Common myeloid progenitor, CD34-positive (primary cell): Measurements from ENCODE around the gene GIPC2.
"Not testable (repeated sequence)": the region's sequence is repeated elsewhere in the genome, so short reads cannot be mapped to it uniquely, and the experiment has no call there.

Experiments
- CTCF ChIA-PET: fragments of 350-600 bp; sonication (Branson Sonifier 250); formaldehyde crosslinking; loops from one replicate; lab custom pipeline; 2021; ENCODE audit warnings: antibody characterized with exemption; lab: Charles Lee
- POLR2A ChIA-PET: fragments of 350-600 bp; sonication (Branson Sonifier 250); formaldehyde crosslinking; loops from one replicate; lab custom pipeline; 2021; ENCODE audit warnings: antibody characterized with exemption; lab: Charles Lee
- DNase-seq, 3 donors: peaks; one replicate each; pipeline versions ENCODE4 v3.0.0 to v3.0.0-alpha.2; 2013
- H3K27ac ChIP-seq, 2 experiments: 1 replicate in 1 of 2; 2 replicates in 1 of 2; pipeline ENCODE4 v1.7.0; 2013; ENCODE audit warnings: inconsistent platforms in 2 of 2, low read length in 2 of 2, mild to moderate bottlenecking in 2 of 2, low read depth in 1 of 2, moderate library complexity in 1 of 2; ENCODE audit not compliant: severe bottlenecking in 2 of 2, insufficient read depth in 1 of 2, poor library complexity in 1 of 2
- H3K27me3 ChIP-seq, 5 experiments: replicated peaks in 2 of 5; 1 replicate in 3 of 5; 2 replicates in 2 of 5; pipeline versions ENCODE4 v1.6.1 to v1.7.0; 2013; ENCODE audit warnings: low read length in 4 of 5, mild to moderate bottlenecking in 2 of 5, moderate library complexity in 2 of 5, inconsistent platforms in 1 of 5; ENCODE audit not compliant: insufficient read depth in 5 of 5, control insufficient read depth in 4 of 5
- H3K36me3 ChIP-seq, 4 experiments: 1 replicate in 2 of 4; 2 replicates in 2 of 4; pipeline versions ENCODE4 v1.6.1 to v1.7.0; 2013; ENCODE audit warnings: low read length in 3 of 4, control low read depth in 1 of 4, mild to moderate bottlenecking in 1 of 4; ENCODE audit not compliant: control insufficient read depth in 4 of 4, insufficient read depth in 4 of 4
- H3K4me1 ChIP-seq, 4 experiments: 1 replicate in 3 of 4; 2 replicates in 1 of 4; pipeline versions ENCODE4 v1.6.1 to v1.7.1; 2013; ENCODE audit warnings: low read length in 3 of 4, mild to moderate bottlenecking in 3 of 4, control low read depth in 1 of 4, inconsistent platforms in 1 of 4, moderate library complexity in 1 of 4; ENCODE audit not compliant: control insufficient read depth in 4 of 4, insufficient read depth in 4 of 4; ENCODE audit errors: control extremely low read depth in 1 of 4
- H3K4me3 ChIP-seq, 7 experiments: 1 replicate in 4 of 7; 2 replicates in 3 of 7; pipeline versions ENCODE4 v1.5.1 to v1.7.0; 2013; ENCODE audit warnings: mild to moderate bottlenecking in 7 of 7, low read length in 6 of 7, moderate library complexity in 6 of 7, inconsistent platforms in 2 of 7, low read depth in 2 of 7, control low read depth in 1 of 7; ENCODE audit not compliant: insufficient read depth in 4 of 7, control insufficient read depth in 1 of 7; ENCODE audit errors: extremely low read depth in 1 of 7
- H3K9me3 ChIP-seq, 5 experiments: 1 replicate in 4 of 5; 2 replicates in 1 of 5; pipeline versions ENCODE4 v1.6.1 to v1.7.1; 2013; ENCODE audit warnings: low read length in 4 of 5, mild to moderate bottlenecking in 2 of 5, inconsistent platforms in 1 of 5, low read depth in 1 of 5, moderate library complexity in 1 of 5; ENCODE audit not compliant: control insufficient read depth in 4 of 5, insufficient read depth in 2 of 5; ENCODE audit errors: control extremely low read depth in 1 of 5
- WGBS: methylation state at CpG from one replicate; pipeline ENCODE4 v1.1.5; 2013; ENCODE audit not compliant: insufficient coverage; 5-methylcytosine and 5-hydroxymethylcytosine counted together

GIPC2 gene

GRCh38 chr1:78009836-78010235, 35.9 kb upstream of the GIPC2 start:
- H3K27me3 ChIP-seq, result no peaks in the 10 kb centered on the region
- no peak for DNase-seq
- H3K4me3 ChIP-seq, result no peak overlapping the region
- peaks cover 1 to 7% (median 4%) of the 10 kb centered on the region in 4 experiments for H3K36me3 ChIP-seq
- no peaks in the 10 kb centered on the region for H3K9me3 ChIP-seq
- no peak overlapping the region for H3K27ac ChIP-seq
- peaks cover 2 to 19% (median 13%) of the 10 kb centered on the region in 4 experiments for H3K4me1 ChIP-seq
- 100% methylated on average over 1 of the region's 3 CpGs for WGBS
- ChIA-PET POLR2A (no interaction called here), CTCF (interaction anchor here (0.7 to 1.1 kb wide), 3 partner anchors 9 to 22 kb away, joined by 3 read pairs; no protein-coding TSS in a partner anchor)

- no peak overlapping the region for H3K4me3 ChIP-seq
- DNase-seq, result no peak
- no peaks in the 10 kb centered on the region for H3K27me3 ChIP-seq
- H3K27ac ChIP-seq, result no peak overlapping the region
- peaks cover 2 to 14% (median 7%) of the 10 kb centered on the region in 4 experiments for H3K4me1 ChIP-seq
- peaks cover 3 to 12% (median 9%) of the 10 kb centered on the region in 4 experiments for H3K36me3 ChIP-seq
- POLR2A ChIA-PET, result no interaction called here
- 100% methylated on average over 1 of the region's 2 CpGs for WGBS
- CTCF ChIA-PET, result interaction anchor here (0.6 to 2.0 kb wide), 3 partner anchors 10 to 103 kb away, joined by 3 to 5 read pairs (median 3); no protein-coding TSS in a partner anchor
- H3K9me3 ChIP-seq, result no peaks in the 10 kb centered on the region
Observed at GRCh38 chr1:78011050-78011449, 34.7 kb upstream of the GIPC2 start.

- POLR2A ChIA-PET, result no interaction called here
- no peak overlapping the region for H3K27ac ChIP-seq
- no peak overlapping the region for H3K4me3 ChIP-seq
- no peaks in the 10 kb centered on the region for H3K4me1 ChIP-seq
- H3K9me3 ChIP-seq, result no peaks in the 10 kb centered on the region
- H3K36me3 ChIP-seq, result peaks cover 3 to 13% (median 10%) of the 10 kb centered on the region in 4 experiments
- CTCF ChIA-PET, result no interaction called here
- DNase-seq, result no peak
- H3K27me3 ChIP-seq, result no peaks in the 10 kb centered on the region
Observed at GRCh38 chr1:78015148-78015547, 30.6 kb upstream of the GIPC2 start.

- H3K4me1 ChIP-seq, result no peaks in the 10 kb centered on the region
- H3K27ac ChIP-seq, result no peak overlapping the region
- no peaks in the 10 kb centered on the region for H3K9me3 ChIP-seq
- CTCF ChIA-PET, result interaction anchor here (0.8 to 1.8 kb wide), 2 partner anchors 14 to 96 kb away, joined by 3 to 6 read pairs; partner anchors contain the start of gene DNAJB4
- no peaks in the 10 kb centered on the region for H3K27me3 ChIP-seq
- 100% methylated on average over 1 of the region's 1 CpG for WGBS
- peaks cover 3 to 9% (median 7%) of the 10 kb centered on the region in 4 experiments for H3K36me3 ChIP-seq
- no peak for DNase-seq
- POLR2A ChIA-PET, result no interaction called here
- H3K4me3 ChIP-seq, result no peak overlapping the region
Observed at GRCh38 chr1:78019024-78019423, 26.7 kb upstream of the GIPC2 start.

GRCh38 chr1:78021134-78021533, 24.6 kb upstream of the GIPC2 start:
- CTCF ChIA-PET, H3K4me3 ChIP-seq, H3K36me3 ChIP-seq, H3K27me3 ChIP-seq, H3K4me1 ChIP-seq, H3K27ac ChIP-seq, H3K9me3 ChIP-seq, POLR2A ChIA-PET, DNase-seq: not testable (repeated sequence)
- WGBS, result no CpG with 5 or more reads among the region's 4 CpGs

- Histone ChIP-seq H3K27me3 (no peaks in the 10 kb centered on the region), H3K36me3 (no peaks in the 10 kb centered on the region), H3K4me3 (no peak overlapping the region), H3K9me3 (no peaks in the 10 kb centered on the region), H3K4me1 (no peaks in the 10 kb centered on the region), H3K27ac (no peak overlapping the region)
- ChIA-PET CTCF (interaction anchor here (0.8 to 0.9 kb wide), 3 partner anchors 28 to 43 kb away, joined by 3 read pairs; no protein-coding TSS in a partner anchor), POLR2A (no interaction called here)
- DNase-seq, result no peak
- WGBS, result no CpG with 5 or more reads among the region's 4 CpGs
Observed at GRCh38 chr1:78029793-78030192, 16.0 kb upstream of the GIPC2 start.

- 89% methylated on average over 3 of the region's 4 CpGs for WGBS
- Histone ChIP-seq H3K36me3 (no peaks in the 10 kb centered on the region), H3K27ac (no peak overlapping the region), H3K9me3 (no peaks in the 10 kb centered on the region), H3K27me3 (no peaks in the 10 kb centered on the region), H3K4me3 (no peak overlapping the region), H3K4me1 (no peaks in the 10 kb centered on the region)
- DNase-seq, result no peak
- POLR2A ChIA-PET, result no interaction called here
- CTCF ChIA-PET, result interaction anchor here (0.9 to 1.5 kb wide), 3 partner anchors 10 to 78 kb away, joined by 3 to 4 read pairs (median 3); no protein-coding TSS in a partner anchor
Observed at GRCh38 chr1:78032996-78033796, 12.6 kb upstream of the GIPC2 start.
